Embryonic facial prominence (tissue), 1 donor: ENCODE data around the gene WDR45.

Source experiments
- DNase-seq: peaks from one replicate; pipeline ENCODE4 v3.0.0-alpha.2; 2016; ENCODE audit errors: extremely low spot score

The WDR45 gene

GRCh38 chrX:49043220-49043986 lies 36.3 kb downstream of the WDR45 start, which contains the start of gene TFE3:
Gene TFE3, minus strand, starts transcription at chrX:49043357. Its CDS starts 131 bp downstream, at chrX:49043226.
- peak; percentile 95 for DNase-seq

- DNase-seq, result no peak
These were observed 37.0 kb downstream of the WDR45 start for GRCh38 chrX:49042581-49043219.

GRCh38 chrX:49041744-49042580 lies 37.7 kb downstream of the WDR45 start:
- no peak for DNase-seq

GRCh38 chrX:49040376-49040955 lies 39.2 kb downstream of the WDR45 start:
- DNase-seq, result no peak

GRCh38 chrX:49039598-49040375 lies 39.9 kb downstream of the WDR45 start:
- peak; percentile 45 for DNase-seq

- no peak for DNase-seq
These were observed 41.7 kb downstream of the WDR45 start for GRCh38 chrX:49037883-49038475.

GRCh38 chrX:49030283-49030682 lies 49.4 kb downstream of the WDR45 start:
- no peak for DNase-seq

GRCh38 chrX:49029876-49030275 lies 49.8 kb downstream of the WDR45 start:
- no peak for DNase-seq
